HUDEP-2 (cell line): ENCODE results near the gene NDUFAF7.
"Not testable (repeated sequence)": the region's sequence is repeated elsewhere in the genome, so short reads cannot be mapped to it uniquely, and the experiment has no call there.

Experiments
- DNase-seq, 76 experiments: peaks; one replicate each; lab custom pipeline; 2025; ENCODE audit not compliant: unreplicated experiment in 76 of 76; lab: John Stamatoyannopoulos, UW

Gene NDUFAF7

DNA sequence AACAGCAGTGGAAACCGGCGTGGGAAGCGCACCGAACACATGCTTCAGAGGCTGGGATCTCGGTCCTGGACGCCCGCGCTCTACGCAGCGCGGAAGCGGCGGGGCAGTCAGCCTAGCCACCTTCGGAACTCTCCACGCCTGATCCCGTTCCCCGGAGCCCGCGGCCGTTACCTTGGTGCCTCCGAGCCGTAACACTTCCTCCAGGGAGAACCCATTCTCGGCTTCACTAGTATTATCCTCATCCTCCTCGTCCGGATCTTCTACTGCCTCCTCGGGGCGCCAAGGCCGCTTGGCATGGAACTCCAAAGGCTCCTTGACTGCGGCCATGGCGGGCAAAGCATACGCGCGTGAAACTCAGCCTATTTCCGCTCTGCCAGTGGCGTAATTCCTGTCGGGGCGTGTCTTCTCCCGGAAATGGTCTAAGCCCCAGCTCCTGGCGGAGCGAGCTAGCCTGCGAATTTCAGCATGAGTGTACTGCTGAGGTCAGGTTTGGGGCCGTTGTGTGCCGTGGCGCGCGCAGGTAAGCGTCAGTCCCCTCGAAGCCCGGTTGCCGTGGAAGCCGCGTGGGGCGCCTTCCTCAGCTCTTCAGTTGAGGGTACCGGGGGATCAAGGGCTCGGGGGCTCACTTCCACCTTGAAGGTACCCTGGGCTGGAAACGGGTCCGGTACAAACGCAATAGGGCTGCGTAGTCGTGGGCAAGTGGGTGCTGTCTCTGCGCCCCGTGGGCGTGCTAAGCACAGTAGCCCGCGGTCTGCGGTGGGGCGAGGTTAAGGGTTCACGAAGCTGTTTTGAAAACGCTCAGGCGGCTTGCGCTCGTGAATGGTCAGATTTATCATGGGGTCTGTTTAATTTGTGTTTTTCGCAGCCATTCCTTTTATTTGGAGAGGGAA is at the start of gene NDUFAF7, which contains the start of gene CEBPZ:
Gene NDUFAF7 (plus strand): TSS at position 418 of the 890 bp plus-strand sequence. CDS start 48 bp downstream, at position 466.
Gene CEBPZ (minus strand): TSS at position 356 of the 890 bp plus-strand sequence. CDS start 29 bp downstream, at position 327.
- peak in 75 of 76 experiments; percentile 10 to 88 (median 74) for DNase-seq

DNA sequence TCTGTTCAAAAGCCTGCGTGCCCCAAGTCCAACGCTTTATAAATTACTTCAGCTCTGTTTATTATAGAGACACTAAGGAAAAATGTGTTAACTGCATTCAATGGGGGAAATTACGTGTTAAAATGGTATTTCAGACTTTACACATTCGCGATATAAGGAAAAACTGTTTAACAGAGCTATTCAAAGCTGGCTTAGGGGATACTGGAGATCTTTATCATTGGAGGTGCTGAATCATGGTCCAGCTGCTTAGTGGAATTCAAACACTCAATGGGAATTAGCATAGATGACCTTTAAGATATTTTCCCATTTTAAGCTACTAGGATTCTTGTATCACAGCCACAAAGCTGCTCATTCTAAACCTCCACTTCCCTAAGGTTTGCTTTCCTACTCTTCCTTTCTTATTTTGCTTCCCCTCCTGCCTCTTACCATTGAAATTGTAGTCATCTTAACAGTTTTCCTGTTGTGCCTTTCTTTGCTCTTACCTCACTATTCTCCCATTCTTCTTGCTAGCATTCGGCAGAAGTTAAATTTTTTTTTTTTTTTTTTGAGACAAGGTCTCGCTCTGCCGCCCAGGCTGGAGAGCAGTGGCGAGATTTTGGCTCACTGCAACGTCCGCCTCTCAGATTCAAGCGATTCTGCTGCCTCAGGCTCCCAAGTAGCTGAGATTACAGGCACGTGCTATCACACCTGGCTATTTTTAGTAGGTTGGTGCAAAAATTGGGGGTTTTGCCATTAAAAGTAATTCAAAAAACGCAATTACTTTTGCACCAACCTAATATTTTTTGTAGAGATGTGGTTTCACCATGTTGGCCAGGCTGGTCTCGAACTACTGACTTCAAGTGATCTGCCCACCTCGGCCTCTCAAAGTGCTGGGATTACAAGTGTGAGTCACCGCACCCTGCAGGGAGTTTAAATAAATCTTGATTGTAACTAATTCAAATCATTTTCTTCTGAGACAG is 49.5 kb upstream of the NDUFAF7 start:
- no peak for DNase-seq

- DNase-seq, result no peak
Measured at GRCh38 chr2:37188570-37188969, 42.9 kb upstream of the NDUFAF7 start, which contains the start of gene SULT6B1. Gene SULT6B1, minus strand, starts transcription at chr2:37188670. Its CDS starts 30 bp downstream, at chr2:37188640.

DNA sequence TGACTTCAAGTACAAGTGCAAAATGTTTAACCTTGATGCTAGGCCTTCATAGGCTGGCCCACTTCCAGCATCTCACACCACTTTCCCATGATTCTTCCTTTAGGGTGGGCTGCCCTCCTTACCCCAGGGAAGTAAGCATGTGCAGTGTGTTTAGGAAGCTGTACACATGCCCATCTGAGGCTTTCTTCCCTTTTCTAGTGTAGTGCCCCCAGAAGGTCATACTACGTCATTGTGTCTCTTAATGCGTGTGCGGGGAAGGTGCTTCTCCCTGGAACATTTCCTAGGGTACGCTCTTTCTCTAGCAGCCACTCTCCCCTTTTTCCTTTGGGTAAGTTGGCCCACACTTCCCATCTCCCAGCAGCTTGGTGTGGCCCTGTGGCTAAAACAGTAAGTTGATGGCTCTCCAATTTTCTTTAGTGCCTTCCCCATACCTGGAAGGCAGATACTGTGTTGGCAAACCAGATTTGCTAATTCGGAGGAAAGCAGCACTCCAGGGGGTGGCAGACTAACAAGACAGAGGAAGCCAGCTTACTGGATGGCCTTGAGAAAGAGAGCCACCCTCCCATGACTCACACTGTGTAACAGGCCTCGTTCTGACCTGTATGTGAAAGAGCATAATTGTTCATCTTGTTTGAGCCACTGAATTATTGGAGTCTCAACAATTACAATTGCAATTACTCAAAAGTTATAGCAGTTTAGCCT is 41.9 kb upstream of the NDUFAF7 start:
- DNase-seq, result peak in 3 of 76 experiments; percentile 1 to 13 (median 2)

- no peak for DNase-seq
Measured at GRCh38 chr2:37190290-37190689, 41.2 kb upstream of the NDUFAF7 start.

DNA sequence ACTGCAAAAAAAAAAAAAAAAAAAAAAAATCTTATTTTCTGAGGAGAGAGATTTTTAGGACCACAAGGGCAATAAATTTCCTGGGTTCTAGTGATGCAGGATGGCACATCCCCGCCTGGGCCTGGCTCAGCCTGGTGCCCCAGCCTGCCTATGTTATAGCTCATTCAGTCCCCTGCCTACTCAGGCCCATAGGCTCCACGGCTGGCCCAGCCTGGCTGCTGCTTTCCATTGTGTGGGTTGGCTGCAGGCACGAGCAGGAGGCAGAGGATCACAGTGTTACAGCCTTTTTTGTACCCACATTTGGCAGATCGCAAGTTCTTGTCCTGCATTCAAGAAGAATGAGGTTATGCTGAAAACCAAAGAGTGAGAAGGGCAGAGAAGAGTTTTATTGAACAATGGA is 40.2 kb upstream of the NDUFAF7 start:
- no peak for DNase-seq

GRCh38 chr2:37191747-37192146 is 39.7 kb upstream of the NDUFAF7 start:
- DNase-seq, result no peak

- DNase-seq, result no peak
Measured at GRCh38 chr2:37192551-37192950, 38.9 kb upstream of the NDUFAF7 start.

GRCh38 chr2:37195862-37196319 is 35.6 kb upstream of the NDUFAF7 start:
- not testable (repeated sequence) for DNase-seq

DNA sequence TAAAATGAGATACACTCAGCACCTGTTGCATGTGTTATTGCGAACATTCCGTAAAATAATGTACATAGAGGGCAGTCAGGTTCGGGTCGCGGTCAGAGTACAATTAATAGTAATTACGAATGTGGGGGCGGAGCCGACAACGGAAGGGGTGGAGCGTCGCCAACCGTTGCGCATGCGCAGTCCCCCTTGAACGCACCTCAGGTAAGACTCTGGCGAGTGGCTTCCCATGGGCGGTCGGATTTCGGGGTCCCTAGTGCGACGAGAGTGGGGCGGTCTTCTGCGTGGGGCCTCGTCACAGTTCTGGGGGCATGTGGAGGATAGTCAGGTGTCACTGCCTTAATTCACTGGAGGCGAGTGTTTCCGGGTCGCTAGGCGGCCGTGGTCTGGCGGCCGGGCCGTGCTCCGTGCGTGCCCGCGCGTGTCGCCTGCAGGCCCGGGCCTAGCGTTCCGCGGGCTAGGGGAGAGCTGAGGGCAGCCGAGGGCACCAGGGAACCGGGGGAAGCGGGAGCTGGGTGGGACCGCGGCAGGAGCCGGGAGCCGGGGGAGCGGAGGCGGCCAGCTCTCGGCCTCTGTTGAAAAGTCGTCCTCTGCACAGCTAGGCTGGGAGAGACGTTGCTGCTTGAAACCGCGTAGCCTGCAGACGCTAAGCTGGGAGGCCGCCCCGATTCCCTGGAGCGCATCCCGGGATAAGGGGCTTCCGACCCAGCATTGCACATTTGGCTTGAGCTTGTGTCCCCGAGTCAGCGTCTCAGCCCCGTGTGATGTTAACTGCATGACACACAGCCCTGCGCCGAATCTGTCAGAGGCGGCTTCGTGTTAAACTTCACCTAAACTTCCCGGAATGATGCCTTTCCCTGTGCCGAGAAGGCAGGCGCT is 34.9 kb upstream of the NDUFAF7 start, which contains the start of gene CEBPZOS:
Gene CEBPZOS (plus strand): TSS at position 177 of the 876 bp plus-strand sequence. CDS start 3,209 bp downstream, outside the sequence.
- peak in 73 of 76 experiments; percentile 18 to 86 (median 68) for DNase-seq

GRCh38 chr2:37198681-37199065 is 32.8 kb upstream of the NDUFAF7 start:
- DNase-seq, result no peak

- no peak for DNase-seq
Measured at GRCh38 chr2:37201208-37201607, 30.2 kb upstream of the NDUFAF7 start.

GRCh38 chr2:37201766-37202165 is 29.7 kb upstream of the NDUFAF7 start:
- DNase-seq, result no peak

- DNase-seq, result no peak
Measured at GRCh38 chr2:37203708-37204107, 27.8 kb upstream of the NDUFAF7 start.

DNA sequence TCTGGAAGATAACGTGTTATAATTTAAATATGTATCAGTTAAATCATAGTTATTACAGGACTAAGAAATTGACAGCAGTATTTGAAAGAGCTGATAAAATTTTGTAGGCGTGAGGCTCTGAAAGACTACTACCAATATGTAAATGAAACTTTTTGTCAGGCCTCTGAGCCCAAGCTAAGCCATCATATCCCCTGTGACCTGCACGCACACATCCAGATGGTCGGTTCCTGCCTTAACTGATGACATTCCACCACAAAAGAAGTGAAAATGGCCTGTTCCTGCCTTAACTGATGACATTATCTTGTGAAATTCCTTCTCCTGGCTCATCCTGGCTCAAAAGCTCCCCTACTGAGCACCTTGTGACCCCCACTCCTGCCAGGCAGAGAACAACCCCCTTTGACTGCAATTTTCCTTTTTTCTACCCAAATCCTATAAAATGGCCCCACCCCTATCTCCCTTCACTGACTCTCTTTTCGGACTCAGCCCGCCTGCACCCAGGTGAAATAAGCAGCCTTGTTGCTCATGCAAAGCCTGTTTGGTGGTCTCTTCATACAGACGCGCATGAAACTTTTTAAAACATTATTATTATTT is 26.3 kb upstream of the NDUFAF7 start:
- not testable (repeated sequence) for DNase-seq

DNA sequence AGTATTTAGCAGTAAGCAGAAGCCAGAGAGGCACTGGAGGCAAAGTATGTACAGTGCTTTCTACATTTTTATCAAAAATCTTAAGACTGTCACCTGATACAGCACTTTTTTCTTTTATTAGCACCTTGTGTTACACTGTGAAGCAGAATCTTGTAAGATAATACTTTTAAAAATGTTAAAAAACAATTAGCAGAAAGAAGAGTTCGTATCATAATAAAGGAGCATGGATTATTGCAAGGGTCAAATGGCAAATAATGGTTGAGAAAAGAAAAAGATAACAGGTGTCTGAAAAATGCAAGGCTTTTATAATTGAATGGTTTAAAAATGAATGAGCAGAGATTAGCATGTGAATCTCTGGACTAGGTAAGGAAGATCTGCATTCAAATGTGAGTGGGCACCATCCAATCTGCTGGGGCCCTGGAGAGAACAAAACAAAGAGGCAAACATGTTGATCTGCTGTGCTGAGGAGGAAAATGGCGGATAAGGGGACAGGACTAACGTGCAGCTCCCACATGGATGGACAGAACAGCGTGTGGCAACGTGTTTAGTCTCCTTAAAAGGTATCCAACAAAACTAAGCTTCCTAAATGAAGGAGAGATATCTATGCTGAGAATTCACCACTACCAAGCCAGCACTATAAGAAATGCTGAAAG is 25.6 kb upstream of the NDUFAF7 start:
- no peak for DNase-seq

GRCh38 chr2:37206760-37207159 is 24.7 kb upstream of the NDUFAF7 start:
- DNase-seq, result not testable (repeated sequence)

DNA sequence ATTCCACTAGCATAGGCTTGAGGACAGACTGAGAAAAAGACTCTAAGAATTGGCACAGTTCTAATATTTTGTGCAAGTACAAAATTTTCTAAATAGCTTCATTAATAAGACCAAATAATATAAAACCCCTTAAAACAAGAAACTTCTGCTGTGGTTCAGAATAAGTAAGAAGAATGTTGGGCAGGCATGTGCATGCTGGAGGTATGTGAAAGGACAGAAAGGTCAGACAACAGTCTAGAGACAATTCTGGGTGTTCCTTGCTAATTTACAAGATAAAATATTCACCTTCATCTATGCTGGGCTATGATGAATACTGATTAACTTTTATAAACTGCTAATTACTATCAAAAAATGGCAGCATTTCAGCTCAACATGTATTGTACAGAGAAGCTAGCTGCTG is 20.2 kb upstream of the NDUFAF7 start:
- DNase-seq, result no peak
